Lung (tissue), 12 donors: ENCODE data around the gene SLC8A1. TPM values are rescaled to one million over a fixed set of nuclear protein-coding genes. Genes with fewer than 3 reads are reported as not detected.

Experiments
- ATAC-seq: fragments of 200-7000 bp; cut with Tn5 transposase; one replicate; pipeline ENCODE4 v1.9.1; 2020; ENCODE audit warnings: moderate number of reproducible peaks; ENCODE audit not compliant: insufficient read depth, low FRiP score
- DNase-seq, 3 donors: peaks; one replicate each; pipeline ENCODE4 v3.0.0-alpha.2; 2013 to 2017
- H3K27ac ChIP-seq, 2 donors: one replicate each; pipeline ENCODE4 v1.5.1; 2013; ENCODE audit warnings: mild to moderate bottlenecking in 2 of 2, moderate library complexity in 2 of 2, control low read depth in 1 of 2, inconsistent platforms in 1 of 2, low read depth in 1 of 2, low read length in 1 of 2
- H3K27me3 ChIP-seq, 3 donors: one replicate each; pipeline ENCODE4 v1.5.1; 2013; ENCODE audit warnings: low read length in 2 of 3; ENCODE audit not compliant: control insufficient read depth in 3 of 3, insufficient read depth in 3 of 3
- H3K36me3 ChIP-seq, 4 donors: one replicate each; pipeline ENCODE4 v1.5.1; 2013; ENCODE audit warnings: low read length in 4 of 4, mild to moderate bottlenecking in 1 of 4, moderate library complexity in 1 of 4; ENCODE audit not compliant: control insufficient read depth in 4 of 4, insufficient read depth in 4 of 4
- H3K4me1 ChIP-seq, 5 donors: one replicate each; pipeline ENCODE4 v1.5.1; 2013; ENCODE audit warnings: low read length in 5 of 5, mild to moderate bottlenecking in 2 of 5, moderate library complexity in 1 of 5; ENCODE audit not compliant: control insufficient read depth in 5 of 5, insufficient read depth in 5 of 5
- H3K4me3 ChIP-seq: one replicate; pipeline ENCODE4 v1.5.1; 2013; ENCODE audit warnings: mild to moderate bottlenecking, control low read depth, moderate library complexity
- H3K9ac ChIP-seq, 2 donors: one replicate each; pipeline ENCODE4 v1.5.1; 2013; ENCODE audit warnings: low read length in 2 of 2, control low read depth in 1 of 2; ENCODE audit not compliant: insufficient read depth in 1 of 2
- H3K9me3 ChIP-seq, 4 donors: one replicate each; pipeline ENCODE4 v1.5.1; 2013; ENCODE audit warnings: low read length in 3 of 4, mild to moderate bottlenecking in 1 of 4, moderate library complexity in 1 of 4; ENCODE audit not compliant: control insufficient read depth in 4 of 4, insufficient read depth in 3 of 4
- WGBS, 2 donors: extraction: QIAGEN DNeasy Blood & Tissue Kit; methylation state at CpG; one replicate each; pipeline ENCODE4 v1.1.7; 2013; 5-methylcytosine and 5-hydroxymethylcytosine counted together
- polyA plus RNA-seq, 2 donors: library from polyadenylated mRNA; stranded (reverse); fragments of 200-250 nt; gene quantifications; one replicate each; pipeline ENCODE4 v1.2.1, GENCODE V29; 2013
- total RNA-seq, 2 donors: library from RNA; depleted of rRNA in 1 of 2; stranded (reverse); fragments of >200 nt in 1 of 2; gene quantifications; one replicate each; pipeline ENCODE4 v1.2.1, GENCODE V29; 2014 to 2021
- TF ChIP-seq, protein P1 (sequence below): IDR thresholded peaks from 2 replicates; pipeline ENCODE4 v1.5.1; 2012; ENCODE audit warnings: mild to moderate bottlenecking; ENCODE audit errors: control extremely low read depth, extremely low read depth
- donor health status: control.
- donor health status: control.
- donor health status: Bipolar disorder and iron deficiency.
- donor health status: healthy.
- donor health status: DM: yes; HTN: yes; CAD: no.

SLC8A1 gene
- total and polyA plus RNA-seq, 4 donors: 1.2 to 34.7 (median 18.4) TPM

DNA sequence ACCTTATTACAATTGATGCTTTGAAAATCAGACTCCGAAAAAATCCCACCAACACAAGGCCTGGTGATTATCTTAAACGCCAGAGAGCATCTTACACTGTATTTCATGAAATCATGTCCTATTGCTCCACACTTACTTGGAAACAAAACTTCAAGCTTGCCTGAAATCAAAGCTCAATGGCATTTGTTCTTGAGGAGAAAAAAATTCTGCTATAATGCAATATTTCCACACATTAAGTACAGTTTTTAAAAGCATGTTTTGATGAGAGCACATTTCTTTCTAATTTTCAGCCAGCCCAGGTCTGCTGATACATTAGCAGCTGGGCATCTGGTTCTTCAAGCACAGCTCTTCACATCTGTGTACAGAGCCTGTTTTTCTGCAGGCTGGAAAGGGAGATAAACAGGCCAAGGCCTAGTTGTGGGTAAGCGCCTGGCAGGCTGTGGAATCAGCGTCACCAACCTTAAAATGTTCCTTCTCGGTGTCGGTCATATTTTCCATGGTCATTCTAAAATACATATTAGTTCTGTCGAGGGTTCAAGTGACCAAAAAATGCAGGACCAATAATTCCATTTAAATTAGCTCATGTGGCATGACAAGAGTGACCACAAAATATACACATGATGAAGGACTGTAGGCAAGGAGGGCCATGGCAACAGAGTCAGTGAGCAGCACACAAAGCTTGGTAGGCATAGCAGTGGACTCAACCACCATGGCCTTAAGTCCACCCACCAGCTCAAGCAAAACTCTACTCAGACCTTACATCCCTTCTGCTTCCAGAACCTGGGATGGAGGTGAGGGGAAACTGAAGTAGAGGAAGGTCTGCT is 20.9 kb downstream of the SLC8A1 start:
- H3K4me1 ChIP-seq: peaks cover 0 to 22% (median 2%) of the 10 kb centered on the region in 5 donors
- H3K9me3 ChIP-seq: no peaks in the 10 kb centered on the region
- H3K36me3 ChIP-seq: no peaks in the 10 kb centered on the region
- no peak overlapping the region for H3K9ac ChIP-seq
- WGBS, 2 donors: 92 to 96% methylated on average over 7 of the region's 7 CpGs
- no peaks in the 10 kb centered on the region for H3K27me3 ChIP-seq
- no peak overlapping the region for H3K4me3 ChIP-seq
- peak overlapping the region; percentile 33 to 47 for H3K27ac ChIP-seq
- TF ChIP-seq, protein P1, sequence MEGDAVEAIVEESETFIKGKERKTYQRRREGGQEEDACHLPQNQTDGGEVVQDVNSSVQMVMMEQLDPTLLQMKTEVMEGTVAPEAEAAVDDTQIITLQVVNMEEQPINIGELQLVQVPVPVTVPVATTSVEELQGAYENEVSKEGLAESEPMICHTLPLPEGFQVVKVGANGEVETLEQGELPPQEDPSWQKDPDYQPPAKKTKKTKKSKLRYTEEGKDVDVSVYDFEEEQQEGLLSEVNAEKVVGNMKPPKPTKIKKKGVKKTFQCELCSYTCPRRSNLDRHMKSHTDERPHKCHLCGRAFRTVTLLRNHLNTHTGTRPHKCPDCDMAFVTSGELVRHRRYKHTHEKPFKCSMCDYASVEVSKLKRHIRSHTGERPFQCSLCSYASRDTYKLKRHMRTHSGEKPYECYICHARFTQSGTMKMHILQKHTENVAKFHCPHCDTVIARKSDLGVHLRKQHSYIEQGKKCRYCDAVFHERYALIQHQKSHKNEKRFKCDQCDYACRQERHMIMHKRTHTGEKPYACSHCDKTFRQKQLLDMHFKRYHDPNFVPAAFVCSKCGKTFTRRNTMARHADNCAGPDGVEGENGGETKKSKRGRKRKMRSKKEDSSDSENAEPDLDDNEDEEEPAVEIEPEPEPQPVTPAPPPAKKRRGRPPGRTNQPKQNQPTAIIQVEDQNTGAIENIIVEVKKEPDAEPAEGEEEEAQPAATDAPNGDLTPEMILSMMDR: no peak
- DNase-seq (no peak), ATAC-seq (no peak)

DNA sequence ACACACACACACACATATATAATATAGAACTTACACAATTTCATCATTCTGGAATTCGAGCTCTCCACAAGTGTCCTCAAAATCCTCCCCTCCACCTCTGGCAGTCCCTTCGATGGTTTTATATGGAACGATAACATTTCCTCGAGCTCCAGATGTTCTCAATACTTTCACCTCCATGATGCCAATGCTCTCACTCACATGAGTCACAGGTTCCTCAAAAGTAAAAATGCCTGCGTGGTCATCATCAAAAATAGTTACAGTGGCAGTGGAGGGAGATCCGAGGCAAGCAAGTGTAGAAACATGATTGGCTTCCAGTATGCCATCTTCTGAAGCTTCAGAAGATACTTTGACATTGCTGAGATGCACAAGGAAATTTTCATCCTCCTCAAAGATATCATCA is 23.5 kb downstream of the SLC8A1 start:
- no peaks in the 10 kb centered on the region for H3K9me3 ChIP-seq

DNA sequence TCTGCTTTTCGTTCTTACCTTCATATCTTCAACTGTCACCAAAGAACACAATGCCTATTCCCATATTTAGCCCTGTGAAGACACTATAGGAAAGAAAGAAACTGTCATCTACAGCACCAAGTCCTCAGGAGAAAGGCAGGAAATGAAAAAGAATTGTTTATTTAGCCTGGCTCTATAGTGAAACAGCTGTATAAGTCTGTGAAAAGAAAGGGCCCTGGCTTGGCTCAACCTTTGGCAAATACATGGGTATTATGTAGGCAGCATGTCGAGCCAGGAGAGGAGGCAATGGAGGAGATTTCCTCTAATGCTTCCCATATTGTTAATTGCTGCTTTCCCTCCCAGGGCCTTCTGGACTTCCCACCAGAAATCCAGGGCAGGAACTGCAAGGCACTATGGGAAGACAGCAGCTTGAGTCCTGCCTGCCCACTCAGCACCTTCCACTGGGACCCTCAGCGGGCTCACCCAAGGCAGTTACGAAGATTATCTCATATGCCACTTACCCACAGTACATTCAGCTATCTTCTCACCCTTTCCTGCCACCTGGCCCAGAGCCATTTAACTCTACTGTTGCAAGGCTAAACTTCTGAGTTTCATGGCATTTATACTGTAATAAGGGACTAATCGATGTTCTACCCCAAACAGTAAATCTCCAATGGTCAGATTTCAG is 30.1 kb downstream of the SLC8A1 start:
- no peaks in the 10 kb centered on the region for H3K27me3 ChIP-seq
- ATAC-seq (no peak), DNase-seq (peak; percentile 21 to 58 (median 55))
- no peaks in the 10 kb centered on the region for H3K9me3 ChIP-seq
- TF ChIP-seq, protein P1: no peak
- 79 to 85% methylated on average over 5 of the region's 5 CpGs for WGBS, 2 donors
- H3K4me3 ChIP-seq: no peak overlapping the region
- H3K4me1 ChIP-seq: peaks cover 0 to 27% (median 0%) of the 10 kb centered on the region in 5 donors
- H3K27ac ChIP-seq: peak overlapping the region in 1 of 2 donors; percentile 56
- no peaks in the 10 kb centered on the region for H3K36me3 ChIP-seq
- H3K9ac ChIP-seq: no peak overlapping the region

More for the DNA sequence above, 23.5 kb downstream of the SLC8A1 start:
- no peak overlapping the region for H3K9ac ChIP-seq
- H3K27me3 ChIP-seq: no peaks in the 10 kb centered on the region
- no peak for DNase-seq
- H3K4me1 ChIP-seq: peaks cover 0 to 18% (median 2%) of the 10 kb centered on the region in 5 donors
- H3K27ac ChIP-seq: no peak overlapping the region
- no peaks in the 10 kb centered on the region for H3K36me3 ChIP-seq
- H3K4me3 ChIP-seq: no peak overlapping the region
- TF ChIP-seq, protein P1: no peak
- WGBS, 2 donors: 83 to 89% methylated on average over 6 of the region's 6 CpGs
- ATAC-seq: no peak
